Lung (tissue), 12 donors: ENCODE measurements around the gene PRCC. TPM values are rescaled to one million over a fixed set of nuclear protein-coding genes. Genes with fewer than 3 reads are reported as not detected.
A peak's percentile ranks its signal among the peaks of the same experiment; 100 is the strongest.

Experiments
- ATAC-seq: fragments of 200-7000 bp; cut with Tn5 transposase; one replicate; pipeline ENCODE4 v1.9.1; 2020; ENCODE audit warnings: moderate number of reproducible peaks; ENCODE audit not compliant: insufficient read depth, low FRiP score
- DNase-seq, 3 donors: peaks; one replicate each; pipeline ENCODE4 v3.0.0-alpha.2; 2013 to 2017
- H3K27ac ChIP-seq, 2 donors: one replicate each; pipeline ENCODE4 v1.5.1; 2013; ENCODE audit warnings: mild to moderate bottlenecking in 2 of 2, moderate library complexity in 2 of 2, control low read depth in 1 of 2, inconsistent platforms in 1 of 2, low read depth in 1 of 2, low read length in 1 of 2
- H3K27me3 ChIP-seq, 3 donors: one replicate each; pipeline ENCODE4 v1.5.1; 2013; ENCODE audit warnings: low read length in 2 of 3; ENCODE audit not compliant: control insufficient read depth in 3 of 3, insufficient read depth in 3 of 3
- H3K36me3 ChIP-seq, 4 donors: one replicate each; pipeline ENCODE4 v1.5.1; 2013; ENCODE audit warnings: low read length in 4 of 4, mild to moderate bottlenecking in 1 of 4, moderate library complexity in 1 of 4; ENCODE audit not compliant: control insufficient read depth in 4 of 4, insufficient read depth in 4 of 4
- H3K4me1 ChIP-seq, 5 donors: one replicate each; pipeline ENCODE4 v1.5.1; 2013; ENCODE audit warnings: low read length in 5 of 5, mild to moderate bottlenecking in 2 of 5, moderate library complexity in 1 of 5; ENCODE audit not compliant: control insufficient read depth in 5 of 5, insufficient read depth in 5 of 5
- H3K4me3 ChIP-seq: one replicate; pipeline ENCODE4 v1.5.1; 2013; ENCODE audit warnings: mild to moderate bottlenecking, control low read depth, moderate library complexity
- H3K9ac ChIP-seq, 2 donors: one replicate each; pipeline ENCODE4 v1.5.1; 2013; ENCODE audit warnings: low read length in 2 of 2, control low read depth in 1 of 2; ENCODE audit not compliant: insufficient read depth in 1 of 2
- H3K9me3 ChIP-seq, 4 donors: one replicate each; pipeline ENCODE4 v1.5.1; 2013; ENCODE audit warnings: low read length in 3 of 4, mild to moderate bottlenecking in 1 of 4, moderate library complexity in 1 of 4; ENCODE audit not compliant: control insufficient read depth in 4 of 4, insufficient read depth in 3 of 4
- WGBS, 2 donors: extraction: QIAGEN DNeasy Blood & Tissue Kit; methylation state at CpG; one replicate each; pipeline ENCODE4 v1.1.7; 2013; 5-methylcytosine and 5-hydroxymethylcytosine counted together
- polyA plus RNA-seq, 2 donors: library from polyadenylated mRNA; stranded (reverse); fragments of 200-250 nt; gene quantifications; one replicate each; pipeline ENCODE4 v1.2.1, GENCODE V29; 2013
- total RNA-seq, 2 donors: library from RNA; depleted of rRNA in 1 of 2; stranded (reverse); fragments of >200 nt in 1 of 2; gene quantifications; one replicate each; pipeline ENCODE4 v1.2.1, GENCODE V29; 2014 to 2021
- TF ChIP-seq, protein P1 (sequence below): IDR thresholded peaks from 2 replicates; pipeline ENCODE4 v1.5.1; 2012; ENCODE audit warnings: mild to moderate bottlenecking; ENCODE audit errors: control extremely low read depth, extremely low read depth
- donor health status: control.
- donor health status: control.
- donor health status: Bipolar disorder and iron deficiency.
- donor health status: healthy.
- donor health status: DM: yes; HTN: yes; CAD: no.

The PRCC gene
- total and polyA plus RNA-seq, 4 donors = 36.2 to 52.7 (median 39.3) TPM

DNA sequence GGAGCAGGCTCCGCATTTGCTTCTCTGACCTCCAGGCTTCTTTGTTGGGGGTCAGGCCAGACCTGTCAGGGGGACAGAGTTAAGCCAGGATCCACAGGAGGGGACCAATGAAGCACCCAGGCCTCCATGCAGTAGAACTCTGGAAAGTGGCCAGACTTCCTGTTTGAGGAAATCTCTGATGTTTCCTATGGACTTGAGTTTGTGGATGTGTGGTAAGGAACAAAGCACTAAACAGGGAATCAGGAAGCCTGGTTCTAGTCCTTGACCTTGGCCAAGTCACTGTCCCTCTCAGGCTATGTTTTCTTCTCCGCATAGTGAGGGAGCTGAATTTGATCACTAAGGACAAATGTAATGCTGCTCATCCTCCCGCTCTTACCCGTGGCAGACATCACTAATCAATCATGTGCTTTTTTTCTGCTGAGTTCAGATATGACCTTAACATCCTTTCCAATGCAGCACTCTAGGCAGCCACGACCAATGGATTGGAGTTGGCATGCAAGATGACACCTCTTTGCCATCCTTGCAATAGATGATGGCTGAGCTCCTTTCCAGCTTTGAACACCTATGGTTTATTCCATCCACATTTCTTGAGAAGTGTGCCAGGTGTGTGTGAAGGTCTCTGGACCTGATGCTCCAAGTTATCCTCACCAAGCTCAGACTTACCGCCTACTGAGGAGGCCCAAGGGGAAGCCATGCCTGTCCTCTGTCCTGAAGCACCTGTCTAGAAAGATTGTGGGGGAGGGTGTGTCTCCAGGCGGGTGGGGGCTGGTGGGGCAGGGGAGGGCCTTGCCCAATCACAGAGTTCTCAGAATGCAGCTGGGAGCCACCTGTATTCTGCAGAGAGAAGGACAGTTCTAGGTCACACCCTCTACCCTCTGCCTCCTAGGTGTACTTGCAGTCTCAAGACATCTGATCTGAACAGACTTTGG lies 39.4 kb downstream of the PRCC start:
- H3K4me1 ChIP-seq = peaks cover 0 to 14% (median 6%) of the 10 kb centered on the region in 5 donors
- no peak overlapping the region for H3K9ac ChIP-seq
- 83 to 87% methylated on average over 7 of the region's 7 CpGs for WGBS, 2 donors
- peak in 1 of 3 donors; percentile 45 for DNase-seq
- H3K4me3 ChIP-seq = no peak overlapping the region
- H3K27me3 ChIP-seq = no peaks in the 10 kb centered on the region
- ATAC-seq = no peak
- H3K9me3 ChIP-seq = no peaks in the 10 kb centered on the region
- H3K36me3 ChIP-seq = peaks cover 0 to 8% (median 0%) of the 10 kb centered on the region in 4 donors
- H3K27ac ChIP-seq = no peak overlapping the region
- TF ChIP-seq, protein P1, sequence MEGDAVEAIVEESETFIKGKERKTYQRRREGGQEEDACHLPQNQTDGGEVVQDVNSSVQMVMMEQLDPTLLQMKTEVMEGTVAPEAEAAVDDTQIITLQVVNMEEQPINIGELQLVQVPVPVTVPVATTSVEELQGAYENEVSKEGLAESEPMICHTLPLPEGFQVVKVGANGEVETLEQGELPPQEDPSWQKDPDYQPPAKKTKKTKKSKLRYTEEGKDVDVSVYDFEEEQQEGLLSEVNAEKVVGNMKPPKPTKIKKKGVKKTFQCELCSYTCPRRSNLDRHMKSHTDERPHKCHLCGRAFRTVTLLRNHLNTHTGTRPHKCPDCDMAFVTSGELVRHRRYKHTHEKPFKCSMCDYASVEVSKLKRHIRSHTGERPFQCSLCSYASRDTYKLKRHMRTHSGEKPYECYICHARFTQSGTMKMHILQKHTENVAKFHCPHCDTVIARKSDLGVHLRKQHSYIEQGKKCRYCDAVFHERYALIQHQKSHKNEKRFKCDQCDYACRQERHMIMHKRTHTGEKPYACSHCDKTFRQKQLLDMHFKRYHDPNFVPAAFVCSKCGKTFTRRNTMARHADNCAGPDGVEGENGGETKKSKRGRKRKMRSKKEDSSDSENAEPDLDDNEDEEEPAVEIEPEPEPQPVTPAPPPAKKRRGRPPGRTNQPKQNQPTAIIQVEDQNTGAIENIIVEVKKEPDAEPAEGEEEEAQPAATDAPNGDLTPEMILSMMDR = no peak

DNA sequence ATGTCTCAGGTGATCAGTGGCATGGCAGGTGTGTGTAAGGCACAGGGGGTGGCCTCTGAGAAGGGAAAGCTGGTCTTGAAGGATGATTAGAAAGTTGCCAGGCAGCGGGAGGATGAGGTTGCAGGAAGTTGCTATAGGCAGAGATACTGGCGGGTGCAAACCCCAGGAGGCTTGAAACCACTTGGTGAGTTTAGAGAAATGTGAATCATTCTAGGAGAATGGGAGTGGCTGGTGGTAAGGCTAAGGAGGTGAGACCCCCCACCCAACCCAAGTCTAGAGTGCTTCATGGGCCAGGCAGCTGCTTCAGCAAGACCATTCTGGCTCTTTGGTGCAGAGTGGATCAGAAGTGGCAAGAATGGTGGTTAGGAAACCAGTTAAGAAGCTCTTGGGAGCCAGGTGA lies 40.3 kb downstream of the PRCC start:
- ATAC-seq (no peak), DNase-seq (no peak)
- 69 to 85% methylated on average over 2 of the region's 2 CpGs for WGBS, 2 donors
- no peaks in the 10 kb centered on the region for H3K27me3 ChIP-seq
- H3K9me3 ChIP-seq = no peaks in the 10 kb centered on the region
- H3K36me3 ChIP-seq = peaks cover 0 to 2% (median 0%) of the 10 kb centered on the region in 4 donors
- no peak overlapping the region for H3K27ac ChIP-seq
- peaks cover 0 to 14% (median 6%) of the 10 kb centered on the region in 5 donors for H3K4me1 ChIP-seq
- TF ChIP-seq, protein P1 = no peak
- H3K9ac ChIP-seq = no peak overlapping the region
- no peak overlapping the region for H3K4me3 ChIP-seq

DNA sequence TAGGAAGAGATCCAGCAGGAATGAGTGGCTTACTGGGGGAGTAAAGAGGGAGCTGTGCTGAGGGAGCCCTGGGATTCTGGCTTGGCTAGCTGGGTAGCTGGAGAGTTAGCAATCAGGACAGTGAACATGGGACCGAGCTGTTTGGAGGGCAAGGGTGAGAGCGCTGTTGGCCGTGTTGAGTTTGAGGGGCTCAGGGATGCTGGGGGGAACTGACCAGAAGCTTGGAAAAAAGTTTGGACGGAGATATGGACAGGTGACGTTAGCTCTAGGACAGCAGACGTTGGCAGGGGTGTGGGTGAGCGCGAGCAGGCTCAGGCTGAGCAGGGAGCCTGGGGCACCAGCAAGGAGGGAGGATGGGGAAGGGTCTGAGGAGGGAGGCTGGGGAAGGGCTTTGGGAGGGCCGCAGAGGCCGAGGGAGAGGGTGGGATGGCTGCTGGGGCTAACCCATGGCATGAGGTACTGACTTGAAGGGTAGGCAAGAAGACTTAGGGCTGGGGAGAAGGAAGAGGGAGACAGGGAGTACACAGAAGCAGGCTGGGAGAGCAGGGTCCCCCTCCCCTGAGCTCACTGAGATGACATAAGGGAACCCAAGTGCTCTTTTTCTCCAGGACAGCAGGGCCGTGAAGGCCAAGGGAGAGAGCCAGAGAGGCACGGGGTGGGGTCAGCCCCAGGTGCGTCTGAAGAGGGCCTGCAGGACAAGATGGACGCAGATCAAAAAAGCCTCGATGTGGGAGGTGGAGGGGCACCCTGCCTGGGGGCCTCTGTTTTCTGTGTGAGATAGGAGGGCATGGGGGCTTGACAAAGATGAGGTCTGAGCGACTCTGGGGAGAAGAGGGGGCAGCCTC lies 41.1 kb downstream of the PRCC start:
- Histone ChIP-seq H3K36me3 (no peaks in the 10 kb centered on the region), H3K9ac (no peak overlapping the region), H3K27me3 (no peaks in the 10 kb centered on the region), H3K4me3 (no peak overlapping the region), H3K9me3 (no peaks in the 10 kb centered on the region), H3K27ac (no peak overlapping the region), H3K4me1 (peaks cover 0 to 17% (median 6%) of the 10 kb centered on the region in 5 donors)
- ATAC-seq = no peak
- DNase-seq = no peak
- TF ChIP-seq, protein P1 = no peak
- WGBS, 2 donors = 89 to 92% methylated on average over 14 to 16 of the region's 16 CpGs
